Endothelial cell (in vitro differentiated cells): ENCODE measurements around the gene ACOT11. TPM values are rescaled to one million over a fixed set of nuclear protein-coding genes. Genes with fewer than 3 reads are reported as not detected.

Experiments
- DNase-seq: peaks from one replicate; pipeline ENCODE4 v3.0.0; 2021; ENCODE audit warnings: low spot score
- H3K27ac Mint-ChIP-seq: one replicate; pipeline ENCODE4 v1.8.0; 2021; ENCODE audit warnings: mixed read lengths, inconsistent platforms; ENCODE audit not compliant: unreplicated experiment
- H3K27me3 Mint-ChIP-seq: one replicate; pipeline ENCODE4 v1.8.0; 2021; ENCODE audit warnings: mild to moderate bottlenecking, moderate library complexity, mixed read lengths, inconsistent platforms; ENCODE audit not compliant: unreplicated experiment
- H3K36me3 Mint-ChIP-seq: one replicate; pipeline ENCODE4 v1.8.0; 2021; ENCODE audit warnings: mild to moderate bottlenecking, low read depth, mixed read lengths, inconsistent platforms; ENCODE audit not compliant: unreplicated experiment
- H3K4me1 Mint-ChIP-seq: one replicate; pipeline ENCODE4 v1.8.0; 2021; ENCODE audit warnings: mild to moderate bottlenecking, mixed read lengths, inconsistent platforms; ENCODE audit not compliant: unreplicated experiment
- H3K4me3 Mint-ChIP-seq: one replicate; pipeline ENCODE4 v1.8.0; 2021; ENCODE audit warnings: mild to moderate bottlenecking, mixed read lengths, inconsistent platforms; ENCODE audit not compliant: unreplicated experiment
- H3K9me3 Mint-ChIP-seq: one replicate; pipeline ENCODE4 v1.8.0; 2021; ENCODE audit warnings: mixed read lengths, inconsistent platforms; ENCODE audit not compliant: unreplicated experiment
- total RNA-seq: library from RNA; stranded (reverse); fragmentation: NEBNext Ultra II Directional; extraction: Animal tissue kit (Norgen Biotek cat#: 25700); gene quantifications from one replicate; pipeline ENCODE4 v1.2.1, GENCODE V29; 2021; ENCODE audit not compliant: unreplicated experiment
- TF ChIP-seq, protein P1 (sequence below): fragments of 200-600 bp; sonication (generic); IDR thresholded peaks from one replicate; pipeline ENCODE4 v1.5.0; 2021; ENCODE audit warnings: antibody characterized with exemption; ENCODE audit not compliant: unreplicated experiment

The ACOT11 gene
- total RNA-seq, 1 donor from 2014 or later, result 35.6 TPM

- H3K27ac Mint-ChIP-seq, result no peak overlapping the region
Measured at GRCh38 chr1:54603241-54603640, 55.2 kb downstream of the ACOT11 start.

DNA sequence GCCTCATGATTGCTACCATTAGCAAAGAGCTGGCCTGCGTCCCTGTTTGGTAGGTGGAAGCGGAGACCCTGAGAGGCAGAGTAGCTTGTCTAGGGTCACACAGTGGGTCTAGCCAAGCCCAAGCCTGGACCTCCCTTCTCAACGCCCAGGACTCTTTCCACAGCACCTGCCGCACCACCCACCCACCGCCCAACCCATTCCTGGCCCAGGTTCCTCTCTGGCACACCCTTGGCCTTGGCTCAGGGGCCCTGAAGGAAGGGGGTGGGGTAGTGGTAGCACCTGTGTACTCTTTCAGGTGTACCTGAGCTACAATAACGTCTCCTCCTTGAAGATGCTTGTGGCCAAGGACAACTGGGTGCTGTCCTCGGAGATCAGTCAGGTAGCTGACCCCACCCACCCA, 56.0 kb downstream of the ACOT11 start:
- TF ChIP-seq, protein P1, sequence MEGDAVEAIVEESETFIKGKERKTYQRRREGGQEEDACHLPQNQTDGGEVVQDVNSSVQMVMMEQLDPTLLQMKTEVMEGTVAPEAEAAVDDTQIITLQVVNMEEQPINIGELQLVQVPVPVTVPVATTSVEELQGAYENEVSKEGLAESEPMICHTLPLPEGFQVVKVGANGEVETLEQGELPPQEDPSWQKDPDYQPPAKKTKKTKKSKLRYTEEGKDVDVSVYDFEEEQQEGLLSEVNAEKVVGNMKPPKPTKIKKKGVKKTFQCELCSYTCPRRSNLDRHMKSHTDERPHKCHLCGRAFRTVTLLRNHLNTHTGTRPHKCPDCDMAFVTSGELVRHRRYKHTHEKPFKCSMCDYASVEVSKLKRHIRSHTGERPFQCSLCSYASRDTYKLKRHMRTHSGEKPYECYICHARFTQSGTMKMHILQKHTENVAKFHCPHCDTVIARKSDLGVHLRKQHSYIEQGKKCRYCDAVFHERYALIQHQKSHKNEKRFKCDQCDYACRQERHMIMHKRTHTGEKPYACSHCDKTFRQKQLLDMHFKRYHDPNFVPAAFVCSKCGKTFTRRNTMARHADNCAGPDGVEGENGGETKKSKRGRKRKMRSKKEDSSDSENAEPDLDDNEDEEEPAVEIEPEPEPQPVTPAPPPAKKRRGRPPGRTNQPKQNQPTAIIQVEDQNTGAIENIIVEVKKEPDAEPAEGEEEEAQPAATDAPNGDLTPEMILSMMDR, result no peak
- no peak overlapping the region for H3K27ac Mint-ChIP-seq
- DNase-seq, result no peak
- H3K4me3 Mint-ChIP-seq, result no peak overlapping the region
- no peaks in the 10 kb centered on the region for H3K9me3 Mint-ChIP-seq
- peaks cover 13% of the 10 kb centered on the region for H3K27me3 Mint-ChIP-seq
- H3K36me3 Mint-ChIP-seq, result peaks cover 44% of the 10 kb centered on the region
- H3K4me1 Mint-ChIP-seq, result peaks cover 15% of the 10 kb centered on the region

More at GRCh38 chr1:54603241-54603640, 55.2 kb downstream of the ACOT11 start:
- Mint-ChIP-seq H3K9me3 (no peaks in the 10 kb centered on the region), H3K36me3 (peaks cover 37% of the 10 kb centered on the region), H3K27me3 (peaks cover 13% of the 10 kb centered on the region), H3K4me3 (no peak overlapping the region), H3K4me1 (peaks cover 15% of the 10 kb centered on the region)
- DNase-seq, result no peak
- TF ChIP-seq, protein P1, result no peak

GRCh38 chr1:54604572-54605370, 56.7 kb downstream of the ACOT11 start:
- H3K4me3 Mint-ChIP-seq, result peak overlapping the region; percentile 49
- no peaks in the 10 kb centered on the region for H3K9me3 Mint-ChIP-seq
- no peak for DNase-seq
- H3K4me1 Mint-ChIP-seq, result peaks cover 15% of the 10 kb centered on the region
- TF ChIP-seq, protein P1, result no peak
- peaks cover 12% of the 10 kb centered on the region for H3K27me3 Mint-ChIP-seq
- H3K36me3 Mint-ChIP-seq, result peaks cover 41% of the 10 kb centered on the region
- H3K27ac Mint-ChIP-seq, result no peak overlapping the region

DNA sequence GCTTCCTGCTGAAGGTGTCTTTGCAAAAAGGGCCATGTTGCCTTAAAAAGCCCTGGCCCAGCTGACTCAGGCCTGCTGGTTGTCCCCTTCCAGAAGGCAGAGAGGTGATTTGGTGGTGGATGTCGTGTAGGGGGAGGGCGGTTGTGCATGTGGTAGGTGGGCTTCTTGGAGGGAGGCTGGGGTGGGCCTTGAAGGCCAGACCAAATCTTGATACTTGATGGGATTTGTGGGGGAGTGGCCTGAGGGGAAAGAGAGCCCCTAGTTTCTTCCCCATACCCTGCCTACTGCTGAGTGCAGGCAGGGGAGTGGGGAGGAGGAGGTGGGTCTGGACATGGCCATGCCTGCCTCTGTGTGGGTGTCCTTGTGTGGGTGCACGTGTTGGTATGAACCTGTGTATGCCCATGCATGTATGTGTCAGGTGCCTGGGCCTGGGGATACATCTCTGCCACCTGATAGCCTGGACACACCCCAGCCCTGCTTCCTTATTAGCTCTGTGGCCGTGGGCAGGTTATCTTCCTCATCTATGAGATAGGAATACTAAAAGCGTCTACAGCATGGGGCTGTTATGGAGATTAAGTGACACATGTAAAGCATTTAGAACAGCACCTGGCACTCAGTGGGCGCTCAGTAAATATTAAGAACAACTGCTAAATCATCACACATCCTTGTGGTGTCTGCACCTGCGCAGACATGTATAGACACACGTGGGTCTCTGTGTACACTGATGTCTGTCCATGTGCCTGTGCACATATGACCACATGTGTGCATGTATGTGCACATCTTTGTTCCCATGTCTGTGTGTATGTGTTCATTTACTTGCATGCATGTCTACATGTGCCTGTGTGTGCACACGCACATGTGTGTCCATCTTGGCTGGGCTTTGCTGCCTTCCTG, 58.3 kb downstream of the ACOT11 start:
- DNase-seq, result no peak
- no peak overlapping the region for H3K4me3 Mint-ChIP-seq
- H3K4me1 Mint-ChIP-seq, result peaks cover 12% of the 10 kb centered on the region
- peaks cover 12% of the 10 kb centered on the region for H3K27me3 Mint-ChIP-seq
- peaks cover 36% of the 10 kb centered on the region for H3K36me3 Mint-ChIP-seq
- H3K27ac Mint-ChIP-seq, result no peak overlapping the region
- H3K9me3 Mint-ChIP-seq, result no peaks in the 10 kb centered on the region
- TF ChIP-seq, protein P1, result no peak
